HG03520 (cell line): ENCODE measurements around the gene KLK2.
A peak's percentile ranks its signal among the peaks of the same experiment; 100 is the strongest.

ENCODE experiments used
- ATAC-seq: cut with Tn5 transposase; IDR thresholded peaks from one replicate; pipeline ENCODE4 v1.9.1; 2021; ENCODE audit warnings: mild to moderate bottlenecking, moderate library complexity; ENCODE audit not compliant: unreplicated experiment

The KLK2 gene

DNA sequence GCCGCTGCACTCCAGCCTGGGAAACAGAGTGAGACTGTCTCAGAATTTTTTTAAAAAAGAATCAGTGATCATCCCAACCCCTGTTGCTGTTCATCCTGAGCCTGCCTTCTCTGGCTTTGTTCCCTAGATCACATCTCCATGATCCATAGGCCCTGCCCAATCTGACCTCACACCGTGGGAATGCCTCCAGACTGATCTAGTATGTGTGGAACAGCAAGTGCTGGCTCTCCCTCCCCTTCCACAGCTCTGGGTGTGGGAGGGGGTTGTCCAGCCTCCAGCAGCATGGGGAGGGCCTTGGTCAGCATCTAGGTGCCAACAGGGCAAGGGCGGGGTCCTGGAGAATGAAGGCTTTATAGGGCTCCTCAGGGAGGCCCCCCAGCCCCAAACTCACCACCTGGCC, at the start of gene KLK2:
Gene KLK2, plus strand, starts transcription at position 384 of the 400 bp plus-strand sequence. CDS start 35 bp downstream, outside the sequence.
- no peak for ATAC-seq

DNA sequence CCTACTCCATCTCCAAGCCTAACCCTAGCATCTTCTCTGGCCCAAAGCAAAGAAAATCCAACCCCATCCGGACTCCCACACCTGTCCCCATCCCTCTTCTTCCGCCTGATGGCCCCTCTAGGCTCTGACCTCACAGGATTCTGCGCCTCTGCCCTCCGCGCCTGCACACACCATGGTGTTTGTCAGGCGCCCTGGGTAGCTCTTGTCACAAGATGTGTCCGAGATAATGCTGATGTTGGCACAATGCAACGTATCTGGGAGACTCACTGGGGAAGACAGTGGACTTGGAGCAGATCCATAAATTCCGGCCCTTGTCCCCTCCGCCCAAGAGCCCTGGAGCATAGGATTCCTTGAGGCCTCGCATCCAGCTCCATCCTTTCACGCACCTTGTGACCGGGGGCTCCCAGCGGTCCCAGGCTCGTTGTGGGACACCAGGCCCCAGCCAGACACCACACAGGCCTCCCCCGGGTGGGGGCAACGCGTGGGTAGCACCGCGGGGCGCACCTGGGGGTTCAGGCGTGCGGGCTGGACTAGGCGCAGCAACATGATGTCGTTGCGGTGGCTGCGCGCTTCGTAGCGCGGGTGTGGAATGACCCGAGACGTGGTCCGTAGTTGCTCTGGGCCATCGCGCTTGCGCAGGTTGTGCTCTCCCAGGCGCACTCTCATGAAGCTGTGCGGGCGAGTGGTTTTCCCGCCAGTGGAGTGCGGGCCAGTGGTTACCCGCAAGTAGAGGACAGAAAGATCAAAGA, 46.6 kb upstream of the KLK2 start:
- ATAC-seq = no peak

DNA sequence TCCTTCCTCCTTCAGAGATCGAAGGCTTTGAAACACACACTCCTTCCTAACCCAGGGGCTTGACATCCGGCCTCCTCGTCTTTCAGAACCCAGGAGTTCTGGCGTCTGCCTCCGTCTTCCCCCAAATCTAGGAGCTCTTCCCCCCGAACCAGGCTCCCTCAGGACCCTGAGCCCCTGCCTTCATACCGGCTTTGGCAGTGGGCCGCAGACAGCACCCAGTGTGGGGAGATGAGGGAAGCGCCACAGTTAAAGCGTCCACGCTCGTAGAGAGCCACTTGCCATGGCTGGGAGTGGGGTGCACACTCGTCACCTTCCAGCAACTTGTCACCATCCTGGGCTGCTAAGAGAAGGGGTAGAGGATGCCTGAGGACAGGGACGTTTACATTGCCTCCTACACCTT, 45.8 kb upstream of the KLK2 start:
- ATAC-seq = no peak

DNA sequence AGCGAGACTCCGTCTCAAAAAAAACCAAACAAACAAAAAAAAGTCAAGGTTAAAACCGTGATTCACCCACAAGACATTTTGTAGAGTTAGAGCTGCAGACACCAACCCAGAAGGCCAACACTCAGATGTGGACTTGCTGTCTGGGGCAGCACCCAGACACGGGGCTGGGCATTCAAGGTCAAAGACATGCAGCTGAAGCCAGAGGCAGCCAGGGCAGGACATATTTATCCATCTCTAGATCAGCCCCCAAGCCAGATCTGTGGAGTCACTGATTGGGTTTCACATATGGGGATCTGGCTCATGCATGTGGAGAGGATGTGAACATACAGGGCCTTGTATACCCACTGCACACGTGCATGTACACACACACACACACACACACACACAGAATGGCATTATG, 43.4 kb upstream of the KLK2 start:
- no peak for ATAC-seq

DNA sequence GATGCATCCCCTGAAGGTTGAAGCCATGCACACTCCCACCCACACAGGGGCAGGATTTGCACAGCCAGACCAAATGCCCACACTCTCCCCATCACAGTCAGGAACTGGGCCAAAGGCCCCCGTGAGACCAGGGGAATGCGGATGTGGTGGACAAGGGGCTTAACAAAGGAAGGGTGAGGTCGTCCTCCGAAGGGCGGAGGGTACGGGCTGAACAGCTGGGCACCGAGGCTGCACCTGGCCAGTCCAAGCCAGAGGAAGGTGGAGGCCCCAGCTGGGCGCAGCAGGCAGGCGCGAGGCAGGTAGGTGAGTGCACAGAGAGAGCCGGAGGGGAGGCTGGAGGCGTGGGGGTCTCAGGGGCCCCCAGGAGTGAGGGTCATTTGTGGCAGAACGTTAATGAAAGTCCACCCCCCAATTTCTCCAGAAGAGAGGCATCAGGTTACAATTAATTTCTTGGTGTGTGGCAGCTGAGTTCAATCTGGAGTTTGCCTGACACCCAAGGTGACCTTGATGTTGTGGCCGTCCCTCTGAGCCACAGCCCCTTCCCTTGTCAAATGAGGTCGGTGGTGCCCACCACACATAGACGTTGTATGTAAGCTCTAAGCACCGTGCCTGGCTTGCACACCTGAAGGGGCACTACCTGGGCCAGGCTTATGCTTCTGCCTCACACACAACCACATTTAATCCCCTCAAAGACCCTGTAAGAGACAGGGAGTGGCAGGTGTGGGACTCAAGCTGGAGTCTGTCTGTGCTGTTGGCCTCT, 42.8 kb upstream of the KLK2 start:
- no peak for ATAC-seq

DNA sequence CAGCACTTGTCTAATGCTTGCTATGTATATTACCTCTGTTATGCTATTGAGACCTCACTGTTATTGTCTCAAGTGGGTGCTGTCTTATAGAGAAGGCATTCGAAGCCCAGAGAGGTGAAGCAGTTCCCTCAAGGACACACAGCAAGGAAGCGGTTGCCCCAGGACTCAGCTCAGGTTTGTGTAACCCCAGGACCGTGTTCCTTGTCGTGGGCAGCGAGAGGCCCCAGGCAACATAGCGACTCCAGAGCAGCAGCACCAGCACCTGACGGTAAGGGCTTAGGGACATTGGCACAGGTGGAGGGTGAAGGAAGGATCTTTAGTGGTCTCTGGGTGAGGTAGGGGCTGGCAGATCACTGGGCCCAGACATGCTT, 42.2 kb upstream of the KLK2 start:
- ATAC-seq = no peak

DNA sequence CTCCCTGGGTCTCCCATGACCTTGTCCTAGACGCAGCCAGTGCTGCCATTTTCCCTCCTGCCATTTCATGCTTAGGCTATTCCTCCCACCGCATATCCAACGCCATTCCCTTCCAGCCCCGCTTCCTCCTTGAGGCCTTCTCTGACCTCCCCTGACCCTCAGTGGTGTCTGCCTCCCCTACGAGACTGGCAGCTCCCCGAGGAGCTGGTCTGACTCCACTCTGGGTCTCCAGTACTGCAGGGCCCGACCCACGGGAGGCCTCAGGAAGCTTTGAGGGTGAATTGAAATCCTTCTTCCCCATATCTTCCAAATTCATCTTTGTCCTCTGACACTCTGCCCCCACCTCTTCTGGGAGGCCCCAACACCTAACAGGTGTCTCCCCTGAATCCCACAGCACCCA, 40.6 kb upstream of the KLK2 start:
- ATAC-seq = no peak

DNA sequence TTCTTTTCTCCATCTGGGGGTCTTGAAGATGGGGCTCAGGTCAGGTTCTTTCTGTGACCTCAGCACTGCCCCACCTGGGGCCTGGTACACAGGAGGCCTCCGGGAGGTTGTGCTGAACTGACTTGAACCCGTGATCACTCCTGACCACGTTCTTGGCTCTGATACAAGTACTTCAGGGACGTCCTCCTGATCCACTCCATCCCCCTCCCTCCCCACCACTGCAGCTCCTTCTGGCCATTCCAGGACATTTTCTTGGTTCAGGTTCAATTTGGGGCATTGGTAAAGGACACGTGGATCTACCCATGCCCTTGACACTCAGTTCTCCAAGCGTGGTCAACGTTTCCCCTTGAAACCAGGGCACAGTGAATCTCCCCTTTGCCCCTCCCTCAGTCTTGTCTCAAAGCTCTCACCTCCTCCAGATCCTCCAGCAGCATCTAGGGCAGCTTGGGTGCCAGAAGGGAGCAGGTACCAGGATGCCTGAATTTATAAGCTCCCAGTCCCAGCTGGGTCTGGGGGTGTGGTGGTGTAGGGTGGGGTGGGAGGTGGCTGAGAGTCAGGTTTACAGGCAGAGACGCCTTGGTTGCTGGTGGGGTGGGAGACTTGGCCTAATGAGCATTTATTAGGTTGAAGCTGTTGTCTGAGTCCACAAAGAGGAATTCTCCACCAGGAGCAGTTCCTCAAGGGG, 40.0 kb upstream of the KLK2 start, which contains the start of gene KLK15:
Gene KLK15, minus strand, starts transcription at position 458 of the 685 bp plus-strand sequence. CDS start 2,082 bp downstream, outside the sequence.
- ATAC-seq = no peak

DNA sequence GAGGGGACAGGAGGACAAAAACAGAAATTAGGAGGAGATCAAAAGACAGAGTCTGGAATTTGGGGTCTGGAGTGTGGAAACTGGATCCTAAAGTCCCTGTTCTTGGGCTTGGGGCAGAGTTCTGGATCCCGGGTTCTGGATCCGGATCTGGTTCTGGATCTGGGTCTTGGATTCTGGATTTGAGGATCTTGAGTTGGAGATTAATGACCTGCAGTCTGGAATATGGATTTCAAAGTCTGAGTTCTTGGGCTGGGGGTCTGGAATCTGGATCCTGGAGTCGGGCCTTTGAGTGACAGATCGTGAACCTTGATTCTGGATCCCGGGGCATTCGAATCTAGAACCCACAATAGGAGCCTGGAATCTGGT, 39.5 kb upstream of the KLK2 start:
- no peak for ATAC-seq

DNA sequence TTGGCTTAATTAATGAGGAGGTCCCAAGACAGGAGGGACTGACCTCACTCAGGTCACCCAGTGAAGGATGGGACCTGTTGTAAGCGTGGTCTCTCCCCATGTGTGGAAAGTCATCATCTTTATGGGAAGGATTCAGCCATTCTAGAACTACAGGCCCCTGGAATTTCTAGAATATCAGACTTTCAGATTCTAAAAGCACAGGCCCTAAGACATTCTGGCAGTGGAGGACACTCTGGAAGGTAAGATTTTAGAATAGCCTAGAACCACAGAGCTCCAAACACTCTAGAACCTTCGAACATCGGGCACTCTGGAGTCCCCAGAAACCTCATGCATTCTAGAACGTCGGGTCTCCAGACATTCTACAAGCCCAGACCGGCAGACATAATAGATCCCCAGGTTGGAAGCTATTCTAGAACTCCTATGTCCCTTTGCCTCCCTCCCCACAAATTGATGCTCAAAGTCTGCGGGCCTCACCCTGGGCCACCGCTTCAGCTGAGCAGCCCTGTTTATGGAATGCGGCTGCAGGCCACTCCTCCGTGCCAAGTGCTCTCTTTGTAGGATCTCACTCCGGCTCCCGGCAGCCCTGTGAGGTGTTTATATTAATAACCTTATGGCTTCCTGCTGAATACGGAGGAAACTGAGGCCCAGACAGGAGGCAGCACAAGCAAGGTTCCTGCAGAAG, 38.0 kb upstream of the KLK2 start:
- no peak for ATAC-seq

DNA sequence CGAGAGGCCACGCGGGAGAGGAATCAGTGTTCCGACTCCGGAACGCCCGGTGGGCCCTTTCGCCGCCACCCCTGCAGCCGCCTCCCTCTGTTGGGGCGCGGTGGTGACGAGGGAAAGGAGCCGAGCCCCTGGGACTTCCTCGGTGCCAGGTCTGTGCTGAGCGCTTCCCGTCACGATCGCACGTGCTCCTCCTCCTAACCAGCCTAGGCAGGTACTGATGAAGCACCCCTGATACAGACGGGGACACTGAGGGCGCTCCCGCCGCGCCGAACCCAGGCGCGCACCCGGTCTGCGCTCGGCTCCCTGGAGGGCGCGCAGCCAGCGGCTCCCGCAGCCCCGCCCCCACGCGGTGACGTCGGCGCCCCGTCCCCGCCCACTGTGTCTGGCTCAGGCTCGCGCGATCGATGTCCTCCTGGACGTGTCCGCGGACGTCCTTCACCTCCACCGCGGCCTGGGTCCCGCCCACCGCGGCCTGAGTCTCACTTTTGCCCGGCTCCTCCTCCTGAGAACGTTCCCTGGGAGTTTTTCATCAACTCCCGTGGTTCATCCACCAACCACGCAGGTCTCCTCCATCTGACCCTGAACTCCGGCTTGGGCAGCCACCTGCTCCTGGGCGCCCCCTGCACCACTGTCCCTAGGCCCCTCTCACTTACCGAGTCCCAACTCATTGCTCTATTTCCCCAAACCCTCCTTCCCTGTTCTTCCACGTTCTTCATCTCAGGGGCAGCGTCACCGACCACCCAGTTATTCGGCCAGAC, 37.3 kb upstream of the KLK2 start:
- ATAC-seq = peak; percentile 48

DNA sequence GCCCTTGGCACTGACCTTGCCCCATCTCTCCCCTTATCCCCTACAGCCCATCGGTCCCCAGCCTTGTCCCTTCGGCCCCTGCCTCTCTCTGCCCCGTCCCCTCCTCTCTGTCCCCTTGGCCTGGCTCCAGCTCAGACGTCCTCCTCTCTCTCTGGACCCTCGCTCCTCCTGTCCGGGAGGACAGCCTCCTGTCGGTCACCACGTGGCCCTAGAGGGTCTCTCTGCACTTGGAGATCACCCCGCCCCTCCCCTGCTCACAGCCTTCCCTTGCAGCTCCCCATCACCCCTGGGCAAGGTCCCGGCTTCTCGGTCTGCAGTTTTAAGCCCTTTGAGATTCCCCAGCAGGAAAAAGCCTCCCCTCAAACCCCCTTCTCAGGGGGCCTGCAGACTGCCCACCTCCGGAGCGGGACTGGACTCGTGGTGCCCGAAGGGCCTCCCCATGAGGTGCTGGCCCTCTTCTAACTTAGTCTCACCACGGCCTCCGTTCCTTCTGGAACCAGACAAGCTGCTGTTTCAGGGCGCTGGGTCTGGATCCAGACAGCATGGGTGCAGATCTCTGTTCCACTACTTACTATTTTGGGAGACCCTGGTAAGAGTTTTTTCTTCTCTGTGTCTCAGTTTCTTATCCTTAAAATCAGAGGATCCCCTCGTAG, 36.6 kb upstream of the KLK2 start:
- ATAC-seq = no peak

DNA sequence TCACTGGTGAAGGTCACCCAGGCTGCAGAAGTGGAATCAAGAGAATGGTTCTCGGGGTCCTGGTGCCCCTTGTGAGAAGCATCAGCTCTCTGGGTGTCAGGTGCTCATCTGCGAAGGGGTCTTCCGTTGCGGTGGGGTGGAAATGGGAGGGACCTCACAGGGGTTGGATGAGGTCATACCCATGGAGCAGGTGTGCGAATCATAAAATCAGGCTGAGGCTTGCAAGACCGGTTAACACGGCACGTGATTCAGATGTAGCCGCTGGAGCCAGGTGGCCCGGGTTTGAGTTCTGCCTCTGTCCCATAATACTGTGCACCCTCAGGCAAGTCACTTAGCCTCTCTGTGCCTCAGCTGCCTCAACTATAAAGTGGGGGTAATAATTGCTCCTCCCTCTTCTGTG, 35.9 kb upstream of the KLK2 start:
- no peak for ATAC-seq

DNA sequence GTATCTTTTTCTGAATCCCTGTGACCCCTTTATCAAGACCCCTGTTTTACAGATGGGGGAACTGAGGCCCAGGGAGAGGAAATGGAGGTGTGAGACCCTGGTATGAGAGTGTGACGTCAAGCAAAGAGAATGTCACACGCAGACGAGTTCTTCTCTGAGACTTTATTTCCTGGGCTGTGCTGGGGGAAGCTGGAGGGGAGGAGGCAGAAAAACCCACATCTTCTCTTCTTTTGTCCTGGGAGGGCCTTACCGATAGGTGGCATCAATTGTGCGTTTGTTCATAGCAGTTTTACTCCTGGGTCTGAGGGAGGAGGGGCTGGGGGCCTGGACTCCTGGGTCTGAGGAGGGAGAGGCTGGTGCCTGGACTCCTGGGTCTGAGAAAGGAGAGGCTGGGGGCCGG, 35.0 kb upstream of the KLK2 start:
- no peak for ATAC-seq

DNA sequence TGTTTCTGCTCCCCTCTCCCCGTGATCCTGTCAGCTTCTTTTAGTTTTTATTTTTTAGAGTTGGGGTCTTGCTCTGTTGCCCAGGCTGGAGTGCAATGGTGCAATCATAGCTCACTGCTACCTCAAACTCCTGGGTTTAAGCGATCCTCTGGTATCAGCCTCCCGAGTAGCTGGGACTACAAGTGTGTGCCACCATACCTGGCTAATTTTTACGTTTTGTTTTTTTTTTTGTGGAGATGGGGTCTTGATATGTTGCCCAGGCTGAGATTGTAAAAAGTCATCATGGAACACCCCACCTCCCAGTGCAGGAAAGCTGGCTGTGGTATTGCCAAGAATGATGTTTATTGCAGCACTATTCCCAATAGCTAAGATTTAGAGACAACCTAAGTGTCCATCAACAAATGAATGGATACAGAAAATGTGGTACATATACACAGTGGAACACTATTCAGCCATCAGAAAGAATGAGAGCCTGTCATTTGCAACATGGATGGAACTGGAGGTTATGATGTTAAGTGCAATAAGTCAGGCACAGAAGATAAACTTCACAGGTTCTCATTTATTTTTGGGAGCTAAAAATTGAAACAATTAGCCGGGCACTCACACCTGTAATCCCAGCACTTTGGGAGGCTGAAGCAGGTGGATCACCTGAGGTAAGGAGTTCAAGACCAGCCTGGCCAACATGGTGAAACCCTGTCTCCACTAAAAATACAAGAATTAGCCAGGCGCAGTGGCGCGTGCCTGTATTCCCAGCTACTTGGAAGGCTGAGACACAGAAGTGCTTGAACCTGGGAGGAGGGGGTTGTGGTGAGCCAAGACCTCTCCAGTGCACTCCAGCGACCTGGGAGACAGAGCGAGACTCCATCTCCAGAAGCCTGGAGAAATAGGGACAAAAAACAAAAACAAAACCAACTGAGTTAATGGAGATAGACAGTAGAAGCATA, 33.3 kb upstream of the KLK2 start:
- no peak for ATAC-seq

DNA sequence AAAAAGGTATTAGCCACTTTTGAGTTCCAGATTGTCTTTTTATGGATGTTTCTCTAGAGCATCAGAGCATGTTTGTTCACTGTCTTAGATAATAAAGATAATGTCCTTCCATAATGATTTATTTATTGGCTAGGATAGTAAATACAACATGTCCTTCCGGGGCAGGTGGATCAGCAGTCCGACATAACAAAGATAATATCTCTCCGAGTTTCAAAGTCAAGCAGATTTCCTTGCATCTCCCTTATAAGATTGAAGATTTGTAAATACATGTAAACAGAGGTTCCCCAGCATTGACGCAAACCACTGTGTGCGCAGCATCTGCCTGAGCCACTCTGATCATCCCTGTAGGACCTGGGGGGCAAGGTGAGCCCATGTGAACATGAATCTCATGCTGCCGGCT, 31.1 kb upstream of the KLK2 start:
- no peak for ATAC-seq

DNA sequence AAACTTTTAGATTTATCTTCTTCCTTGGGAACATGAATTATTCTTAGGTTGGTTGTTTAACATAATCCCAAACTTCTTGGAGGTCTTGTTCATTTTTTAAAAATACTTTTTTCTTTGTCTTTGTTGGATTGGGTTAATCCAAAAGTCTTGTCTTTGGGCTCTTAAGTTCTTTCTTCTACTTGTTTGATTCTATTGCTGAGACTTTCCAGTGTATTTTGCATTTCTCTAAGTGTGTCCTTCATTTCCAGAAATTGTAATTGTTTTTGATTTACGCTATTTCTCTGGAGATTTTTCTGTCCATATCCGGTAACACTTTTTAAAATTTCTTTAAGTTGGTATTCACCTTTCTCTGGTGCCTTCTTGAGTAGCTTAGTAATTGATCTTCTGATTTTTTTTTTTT, 30.0 kb upstream of the KLK2 start:
- no peak for ATAC-seq

DNA sequence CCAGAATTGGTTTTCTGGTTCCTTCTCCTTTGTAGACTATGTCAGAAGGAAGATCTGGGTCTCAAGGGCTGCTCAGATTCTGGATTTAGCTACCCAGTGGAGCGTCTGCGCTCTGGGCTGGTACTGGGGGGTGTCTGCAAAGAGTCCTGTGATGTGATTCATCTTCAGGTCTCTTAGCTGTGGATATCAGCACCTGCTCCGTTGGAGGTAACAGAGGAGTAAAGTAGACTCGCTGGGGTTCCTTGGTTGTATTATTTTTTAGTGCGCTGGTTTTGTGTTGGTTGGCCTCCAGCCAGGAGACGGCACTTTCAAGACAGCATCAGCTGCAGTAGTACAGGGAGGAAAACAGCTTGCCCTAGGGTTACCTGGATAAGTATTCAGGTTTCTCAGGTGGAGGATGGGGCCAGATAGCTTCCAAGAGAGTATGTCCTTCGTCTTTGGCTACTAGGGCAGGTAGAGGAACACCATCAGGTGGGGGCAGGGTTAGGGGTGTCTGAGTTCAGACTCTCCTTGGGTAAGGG, 29.5 kb upstream of the KLK2 start:
- ATAC-seq = no peak
